Measurements from ENCODE around the gene CNOT6.

DNA sequence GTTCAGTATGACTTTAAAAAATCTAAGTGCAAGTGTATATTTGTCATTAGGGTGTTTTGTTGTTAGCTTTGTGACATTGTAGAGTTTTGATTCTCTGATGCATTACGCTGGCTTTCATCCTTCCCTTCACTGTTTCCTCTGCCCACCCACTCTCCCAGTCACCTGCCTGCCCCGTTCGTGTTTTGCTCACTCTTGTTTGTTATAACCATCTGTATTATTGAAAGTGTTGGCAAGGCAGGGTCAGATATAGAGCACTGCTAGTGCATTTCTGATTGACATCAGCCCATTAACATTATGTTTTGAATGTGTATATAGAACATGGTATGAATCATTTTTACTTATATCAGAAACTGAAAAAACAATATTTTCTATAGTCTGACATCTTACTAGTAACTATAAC lies 69.8 kb downstream of the CNOT6 start:
- TF ChIP-seq GATA3 (IDR thresholded peaks at IDR 0.05; ENCODE audit: low read depth, low read length) (no peak), GATA2 (IDR thresholded peaks at IDR 0.05; ENCODE audit: low read depth, low read length) (no peak)

Data from SH-SY5Y (cell line).